ENCODE measurements around the gene POLE.

The POLE gene

GRCh38 chr12:132723015-132723763 is 36.0 kb upstream of the POLE start:
- H3K27ac ChIP-seq = peak overlapping the region; percentile 36; the same call in 1 of the 2 replicates
- TF ChIP-seq ZFX (IDR thresholded peaks at IDR 0.05; ENCODE audit: borderline replicate concordance) (no peak), CTCF (IDR thresholded peaks at IDR 0.05) (no peak)

- peak overlapping the region; percentile 36; the same call in 1 of the 2 replicates for H3K27ac ChIP-seq
- no peak for TF ChIP-seq ZFX (IDR thresholded peaks at IDR 0.05; ENCODE audit: borderline replicate concordance)
- TF ChIP-seq CTCF (IDR thresholded peaks at IDR 0.05) = no peak
These were observed 33.6 kb upstream of the POLE start for GRCh38 chr12:132720606-132721345.

GRCh38 chr12:132719954-132720324 is 32.8 kb upstream of the POLE start:
- peak overlapping the region; percentile 34; the same call in 1 of the 2 replicates for H3K27ac ChIP-seq
- TF ChIP-seq ZFX (IDR thresholded peaks at IDR 0.05; ENCODE audit: borderline replicate concordance) = no peak
- no peak for TF ChIP-seq CTCF (IDR thresholded peaks at IDR 0.05)

GRCh38 chr12:132719141-132719953 is 32.2 kb upstream of the POLE start:
- TF ChIP-seq CTCF (IDR thresholded peaks at IDR 0.05) (no peak), ZFX (IDR thresholded peaks at IDR 0.05; ENCODE audit: borderline replicate concordance) (no peak)
- peak overlapping the region; percentile 34; the same call in 1 of the 2 replicates for H3K27ac ChIP-seq

- H3K27ac ChIP-seq = peak overlapping the region; percentile 34; the same call in 1 of the 2 replicates
- TF ChIP-seq ZFX (IDR thresholded peaks at IDR 0.05; ENCODE audit: borderline replicate concordance) = no peak
These were observed 31.5 kb upstream of the POLE start for GRCh38 chr12:132718644-132719043.

GRCh38 chr12:132717531-132718387 is 30.6 kb upstream of the POLE start:
- no peak overlapping the region for H3K27ac ChIP-seq
- no peak for TF ChIP-seq ZFX (IDR thresholded peaks at IDR 0.05; ENCODE audit: borderline replicate concordance)
- TF ChIP-seq CTCF (IDR thresholded peaks at IDR 0.05) = no peak

Data from 22Rv1 (cell line).